Astrocyte of the spinal cord (primary cell): ENCODE results near the gene GNPTAB.
"Not testable (repeated sequence)": the region's sequence is repeated elsewhere in the genome, so short reads cannot be mapped to it uniquely, and the experiment has no call there.

ENCODE experiments used
- DNase-seq: peaks from one replicate; pipeline ENCODE4 v3.0.0; 2011; ENCODE audit warnings: low read depth, low spot score
- H3K4me3 ChIP-seq: 2 replicates; pipeline ENCODE4 v1.5.1; 2011; ENCODE audit warnings: low read depth, mild to moderate bottlenecking, low read length, moderate library complexity
- CTCF ChIP-seq: IDR thresholded peaks from 2 replicates; pipeline ENCODE4 v1.5.1; 2012; ENCODE audit warnings: low read depth, mild to moderate bottlenecking, low read length, inconsistent platforms
- in situ Hi-C: cut with HindIII; loops from 2 replicates; pipeline ENCODE4 v1.10.0; 2017; ENCODE audit warnings: low sequenced_read_pairs

Gene GNPTAB

GRCh38 chr12:101859664-101860607 is 29.2 kb upstream of the GNPTAB start:
- no peak overlapping the region for H3K4me3 ChIP-seq
- in situ Hi-C loops: no loop called here
- no peak for DNase-seq
- TF ChIP-seq CTCF: no peak

GRCh38 chr12:101858361-101858760 is 27.6 kb upstream of the GNPTAB start:
- DNase-seq: no peak
- no peak overlapping the region for H3K4me3 ChIP-seq
- in situ Hi-C loops: no loop called here
- TF ChIP-seq CTCF: no peak

- TF ChIP-seq CTCF: no peak
- in situ Hi-C loops: no loop called here
- no peak overlapping the region for H3K4me3 ChIP-seq
- peak; percentile 18 for DNase-seq
Observed at GRCh38 chr12:101857043-101857558, 26.3 kb upstream of the GNPTAB start.

GRCh38 chr12:101856614-101857013 is 25.9 kb upstream of the GNPTAB start:
- in situ Hi-C loops, DNase-seq, H3K4me3 ChIP-seq: not testable (repeated sequence)

- no peak for DNase-seq
- H3K4me3 ChIP-seq: no peak overlapping the region
- no peak for TF ChIP-seq CTCF
- in situ Hi-C loops: no loop called here
Observed at GRCh38 chr12:101855976-101856375, 25.2 kb upstream of the GNPTAB start.

- DNase-seq: peak; percentile 9
- TF ChIP-seq CTCF: no peak
- in situ Hi-C loops: no loop called here
- H3K4me3 ChIP-seq: no peak overlapping the region
Observed at GRCh38 chr12:101855364-101855884, 24.7 kb upstream of the GNPTAB start.

- no peak overlapping the region for H3K4me3 ChIP-seq
- DNase-seq: no peak
- in situ Hi-C loops: no loop called here
- no peak for TF ChIP-seq CTCF
Observed at GRCh38 chr12:101854747-101855146, 24.0 kb upstream of the GNPTAB start.
